Activated CD4-positive, CD25-positive, alpha-beta regulatory T cell treated with anti-CD3 and anti-CD28 coated beads, Interleukin-2, amount 50 U/mL, for 72 hours (primary cell): ENCODE measurements around the gene NBAS.

ENCODE experiments used
- DNase-seq: peaks from one replicate; pipeline ENCODE4 v3.0.0; 2021

NBAS gene

GRCh38 chr2:15560988-15561573 is at the start of gene NBAS:
Gene NBAS, minus strand, starts transcription at chr2:15561334. Its CDS starts 30 bp downstream, at chr2:15561304.
- DNase-seq: peak; percentile 67

GRCh38 chr2:15610430-15610952 is 49.4 kb upstream of the NBAS start:
- DNase-seq: no peak

GRCh38 chr2:15609341-15610042 is 48.4 kb upstream of the NBAS start:
- DNase-seq: no peak

- no peak for DNase-seq
These were observed 47.2 kb upstream of the NBAS start for GRCh38 chr2:15608392-15608761.

GRCh38 chr2:15607709-15608391 is 46.7 kb upstream of the NBAS start:
- DNase-seq: no peak

GRCh38 chr2:15606481-15607441 is 45.6 kb upstream of the NBAS start:
- no peak for DNase-seq

GRCh38 chr2:15605721-15606120 is 44.6 kb upstream of the NBAS start:
- DNase-seq: no peak

- DNase-seq: no peak
These were observed 42.8 kb upstream of the NBAS start for GRCh38 chr2:15603948-15604347.

GRCh38 chr2:15603044-15603765 is 42.1 kb upstream of the NBAS start:
- no peak for DNase-seq

- no peak for DNase-seq
These were observed 41.3 kb upstream of the NBAS start for GRCh38 chr2:15602393-15602792.

- no peak for DNase-seq
These were observed 40.5 kb upstream of the NBAS start for GRCh38 chr2:15601681-15602080.

GRCh38 chr2:15599994-15600393 is 38.9 kb upstream of the NBAS start:
- no peak for DNase-seq

- DNase-seq: no peak
These were observed 35.8 kb upstream of the NBAS start for GRCh38 chr2:15596968-15597367.

- no peak for DNase-seq
These were observed 35.2 kb upstream of the NBAS start for GRCh38 chr2:15596350-15596749.

- DNase-seq: no peak
These were observed 34.8 kb upstream of the NBAS start for GRCh38 chr2:15595936-15596335.

GRCh38 chr2:15595342-15595905 is 34.3 kb upstream of the NBAS start:
- no peak for DNase-seq

- DNase-seq: no peak
These were observed 33.4 kb upstream of the NBAS start for GRCh38 chr2:15594291-15595256.

- DNase-seq: no peak
These were observed 32.2 kb upstream of the NBAS start for GRCh38 chr2:15593327-15593705.

- DNase-seq: peak; percentile 86
These were observed 30.7 kb upstream of the NBAS start, which contains the start of gene DDX1 for GRCh38 chr2:15591692-15592463. Gene DDX1, plus strand, starts transcription at chr2:15591868. Its CDS starts 66 bp downstream, at chr2:15591934.

GRCh38 chr2:15591373-15591691 is 30.2 kb upstream of the NBAS start:
- no peak for DNase-seq
